ENCODE data around the gene BCAS1.

The BCAS1 gene

GRCh38 chr20:53897884-53898555 is 172.4 kb downstream of the BCAS1 start:
- DNase-seq (ENCODE audit: low read depth, low spot score), result no peak
- no peaks in the 10 kb centered on the region for H3K27me3 ChIP-seq (ENCODE audit: insufficient read depth, insufficient read length)
- peaks cover 17% of the 10 kb centered on the region for H3K4me1 ChIP-seq (ENCODE audit: insufficient read depth, insufficient read length)
- H3K9me3 ChIP-seq (ENCODE audit: insufficient read depth, low read length), result no peaks in the 10 kb centered on the region
- no peak overlapping the region for H3K9ac ChIP-seq (ENCODE audit: insufficient read length, low read depth)
- no peak for TF ChIP-seq YY1 (IDR thresholded peaks at IDR 0.05; ENCODE audit: insufficient read depth, insufficient read length)
- TF ChIP-seq SUZ12 (IDR thresholded peaks at IDR 0.05; ENCODE audit: extremely low read depth, insufficient read depth, insufficient read length), result no peak
- no peak for TF ChIP-seq ZNF274 (IDR thresholded peaks at IDR 0.05; ENCODE audit: low read depth, low read length)
- H3K4me3 ChIP-seq (ENCODE audit: insufficient read length, low read depth), result no peak overlapping the region
- H3K36me3 ChIP-seq (ENCODE audit: insufficient read depth, insufficient read length, low read length), result no peaks in the 10 kb centered on the region

GRCh38 chr20:53896647-53897046 is 173.7 kb downstream of the BCAS1 start:
- peaks cover 14% of the 10 kb centered on the region for H3K4me1 ChIP-seq (ENCODE audit: insufficient read depth, insufficient read length)

GRCh38 chr20:53896041-53896440 is 174.4 kb downstream of the BCAS1 start:
- H3K27me3 ChIP-seq (ENCODE audit: insufficient read depth, insufficient read length), result no peaks in the 10 kb centered on the region
- H3K9me3 ChIP-seq (ENCODE audit: insufficient read depth, low read length), result no peaks in the 10 kb centered on the region
- no peak for DNase-seq (ENCODE audit: low read depth, low spot score)
- H3K36me3 ChIP-seq (ENCODE audit: insufficient read depth, insufficient read length, low read length), result no peaks in the 10 kb centered on the region
- no peak overlapping the region for H3K4me3 ChIP-seq (ENCODE audit: insufficient read length, low read depth)
- no peak overlapping the region for H3K9ac ChIP-seq (ENCODE audit: insufficient read length, low read depth)
- TF ChIP-seq YY1 (IDR thresholded peaks at IDR 0.05; ENCODE audit: insufficient read depth, insufficient read length), result no peak
- no peak for TF ChIP-seq SUZ12 (IDR thresholded peaks at IDR 0.05; ENCODE audit: extremely low read depth, insufficient read depth, insufficient read length)
- no peak for TF ChIP-seq ZNF274 (IDR thresholded peaks at IDR 0.05; ENCODE audit: low read depth, low read length)
- H3K4me1 ChIP-seq (ENCODE audit: insufficient read depth, insufficient read length), result peaks cover 11% of the 10 kb centered on the region

More at GRCh38 chr20:53896647-53897046, 173.7 kb downstream of the BCAS1 start:
- Histone ChIP-seq H3K9me3 (ENCODE audit: insufficient read depth, low read length) (no peaks in the 10 kb centered on the region), H3K4me3 (ENCODE audit: insufficient read length, low read depth) (no peak overlapping the region), H3K27me3 (ENCODE audit: insufficient read depth, insufficient read length) (no peaks in the 10 kb centered on the region), H3K36me3 (ENCODE audit: insufficient read depth, insufficient read length, low read length) (no peaks in the 10 kb centered on the region), H3K9ac (ENCODE audit: insufficient read length, low read depth) (no peak overlapping the region)
- no peak for TF ChIP-seq SUZ12 (IDR thresholded peaks at IDR 0.05; ENCODE audit: extremely low read depth, insufficient read depth, insufficient read length)
- TF ChIP-seq ZNF274 (IDR thresholded peaks at IDR 0.05; ENCODE audit: low read depth, low read length), result no peak
- no peak for TF ChIP-seq YY1 (IDR thresholded peaks at IDR 0.05; ENCODE audit: insufficient read depth, insufficient read length)
- no peak for DNase-seq (ENCODE audit: low read depth, low spot score)

GRCh38 chr20:53895385-53895755 is 175.0 kb downstream of the BCAS1 start:
- Histone ChIP-seq H3K27me3 (ENCODE audit: insufficient read depth, insufficient read length) (no peaks in the 10 kb centered on the region), H3K36me3 (ENCODE audit: insufficient read depth, insufficient read length, low read length) (no peaks in the 10 kb centered on the region), H3K4me3 (ENCODE audit: insufficient read length, low read depth) (no peak overlapping the region), H3K9me3 (ENCODE audit: insufficient read depth, low read length) (no peaks in the 10 kb centered on the region), H3K9ac (ENCODE audit: insufficient read length, low read depth) (no peak overlapping the region), H3K4me1 (ENCODE audit: insufficient read depth, insufficient read length) (peaks cover 9% of the 10 kb centered on the region)
- no peak for DNase-seq (ENCODE audit: low read depth, low spot score)
- no peak for TF ChIP-seq ZNF274 (IDR thresholded peaks at IDR 0.05; ENCODE audit: low read depth, low read length)

- H3K4me1 ChIP-seq (ENCODE audit: insufficient read depth, insufficient read length), result peaks cover 9% of the 10 kb centered on the region
- no peak for DNase-seq (ENCODE audit: low read depth, low spot score)
Observed at GRCh38 chr20:53894707-53895384, 175.5 kb downstream of the BCAS1 start.

More at GRCh38 chr20:53894707-53895384, 175.5 kb downstream of the BCAS1 start:
- H3K9me3 ChIP-seq (ENCODE audit: insufficient read depth, low read length), result no peaks in the 10 kb centered on the region
- no peaks in the 10 kb centered on the region for H3K36me3 ChIP-seq (ENCODE audit: insufficient read depth, insufficient read length, low read length)
- no peak for TF ChIP-seq YY1 (IDR thresholded peaks at IDR 0.05; ENCODE audit: insufficient read depth, insufficient read length)
- no peak for TF ChIP-seq SUZ12 (IDR thresholded peaks at IDR 0.05; ENCODE audit: extremely low read depth, insufficient read depth, insufficient read length)
- TF ChIP-seq ZNF274 (IDR thresholded peaks at IDR 0.05; ENCODE audit: low read depth, low read length), result no peak
- H3K27me3 ChIP-seq (ENCODE audit: insufficient read depth, insufficient read length), result no peaks in the 10 kb centered on the region
- no peak overlapping the region for H3K9ac ChIP-seq (ENCODE audit: insufficient read length, low read depth)
- no peak overlapping the region for H3K4me3 ChIP-seq (ENCODE audit: insufficient read length, low read depth)

Data from NT2/D1 (cell line).